Measurements from ENCODE around the gene TP53I13. TPM values are rescaled to one million over a fixed set of nuclear protein-coding genes. Genes with fewer than 3 reads are reported as not detected.

TP53I13 gene
- total and polyA plus RNA-seq, 2 experiments from 2014 or later: 104 to 105 TPM

- H3K4me1 ChIP-seq (ENCODE audit: low read depth): peaks cover 14% of the 10 kb centered on the region
- no peak for TF ChIP-seq CTCF (IDR thresholded peaks at IDR 0.05; ENCODE audit: low read depth, low read length)
- H3K27ac ChIP-seq: no peak overlapping the region
- no peaks in the 10 kb centered on the region for H3K27me3 ChIP-seq
- DNase-seq (ENCODE audit: low read depth in 1 of 2, low spot score in 1 of 2): no peak
- H3K36me3 ChIP-seq: peaks cover 10% of the 10 kb centered on the region
- H3K4me3 ChIP-seq: no peak overlapping the region
- H3K9me3 ChIP-seq (ENCODE audit: low read depth): no peaks in the 10 kb centered on the region
Observed at GRCh38 chr17:29573558-29573869, 5.0 kb downstream of the TP53I13 start.

GRCh38 chr17:29573871-29574731 is 5.6 kb downstream of the TP53I13 start:
- DNase-seq (ENCODE audit: low read depth in 1 of 2, low spot score in 1 of 2): no peak
- Histone ChIP-seq H3K4me1 (ENCODE audit: low read depth) (peaks cover 13% of the 10 kb centered on the region), H3K27me3 (no peaks in the 10 kb centered on the region), H3K36me3 (peaks cover 10% of the 10 kb centered on the region), H3K27ac (no peak overlapping the region), H3K4me3 (no peak overlapping the region), H3K9me3 (ENCODE audit: low read depth) (no peaks in the 10 kb centered on the region)
- TF ChIP-seq CTCF (IDR thresholded peaks at IDR 0.05; ENCODE audit: low read depth, low read length): no peak

- Histone ChIP-seq H3K36me3 (peaks cover 10% of the 10 kb centered on the region), H3K9me3 (ENCODE audit: low read depth) (no peaks in the 10 kb centered on the region), H3K27ac (no peak overlapping the region), H3K4me1 (ENCODE audit: low read depth) (peaks cover 8% of the 10 kb centered on the region), H3K27me3 (no peaks in the 10 kb centered on the region), H3K4me3 (no peak overlapping the region)
- DNase-seq (ENCODE audit: low read depth in 1 of 2, low spot score in 1 of 2): no peak
- no peak for TF ChIP-seq CTCF (IDR thresholded peaks at IDR 0.05; ENCODE audit: low read depth, low read length)
Observed at GRCh38 chr17:29574732-29575510, 6.4 kb downstream of the TP53I13 start.

GRCh38 chr17:29575511-29576213 is 7.2 kb downstream of the TP53I13 start:
- no peak overlapping the region for H3K27ac ChIP-seq
- no peaks in the 10 kb centered on the region for H3K9me3 ChIP-seq (ENCODE audit: low read depth)
- no peak for TF ChIP-seq CTCF (IDR thresholded peaks at IDR 0.05; ENCODE audit: low read depth, low read length)
- no peak overlapping the region for H3K4me3 ChIP-seq
- no peak for DNase-seq (ENCODE audit: low read depth in 1 of 2, low spot score in 1 of 2)
- no peaks in the 10 kb centered on the region for H3K27me3 ChIP-seq
- peaks cover 8% of the 10 kb centered on the region for H3K4me1 ChIP-seq (ENCODE audit: low read depth)
- peaks cover 10% of the 10 kb centered on the region for H3K36me3 ChIP-seq

GRCh38 chr17:29576214-29577000 is 7.9 kb downstream of the TP53I13 start:
- no peak for DNase-seq (ENCODE audit: low read depth in 1 of 2, low spot score in 1 of 2)
- H3K4me3 ChIP-seq: no peak overlapping the region
- no peaks in the 10 kb centered on the region for H3K9me3 ChIP-seq (ENCODE audit: low read depth)
- H3K27ac ChIP-seq: no peak overlapping the region
- TF ChIP-seq CTCF (IDR thresholded peaks at IDR 0.05; ENCODE audit: low read depth, low read length): no peak
- H3K27me3 ChIP-seq: no peaks in the 10 kb centered on the region
- peaks cover 10% of the 10 kb centered on the region for H3K36me3 ChIP-seq
- peaks cover 8% of the 10 kb centered on the region for H3K4me1 ChIP-seq (ENCODE audit: low read depth)

All from cardiac muscle cell (in vitro differentiated cells and primary cell).